Kidney (tissue), 14 donors: ENCODE data around the gene RPL36. TPM values are rescaled to one million over a fixed set of nuclear protein-coding genes. Genes with fewer than 3 reads are reported as not detected.
A peak's percentile ranks its signal among the peaks of the same experiment; 100 is the strongest.

Experiments
- DNase-seq, 5 donors: peaks; one replicate each; pipeline ENCODE4 v3.0.0-alpha.2; 2013 to 2020
- FAIRE-seq: peaks from 2 replicates; lab custom pipeline; 2012; peaks lifted over from hg19 to GRCh38; lab: Jason Lieb, UNC
- H3K27ac ChIP-seq, 2 donors: one replicate each; pipeline ENCODE4 v1.7.0; 2013; ENCODE audit warnings: low read depth in 2 of 2, low read length in 2 of 2, inconsistent platforms in 1 of 2
- H3K27me3 ChIP-seq: one replicate; pipeline ENCODE4 v1.7.1; 2013; ENCODE audit warnings: low read length, inconsistent platforms; ENCODE audit not compliant: control insufficient read depth, insufficient read depth
- H3K36me3 ChIP-seq, 3 donors: one replicate each; pipeline versions ENCODE4 v1.7.0 to v1.7.1; 2013; ENCODE audit warnings: low read length in 3 of 3, control low read depth in 1 of 3, inconsistent platforms in 1 of 3; ENCODE audit not compliant: insufficient read depth in 3 of 3, control insufficient read depth in 2 of 3
- H3K4me1 ChIP-seq, 3 donors: one replicate each; pipeline versions ENCODE4 v1.7.0 to v1.7.1; 2013; ENCODE audit warnings: low read length in 3 of 3, inconsistent platforms in 1 of 3, low read depth in 1 of 3; ENCODE audit not compliant: control insufficient read depth in 2 of 3, insufficient read depth in 2 of 3
- H3K4me3 ChIP-seq, 3 donors: one replicate each; pipeline versions ENCODE4 v1.7.0 to v1.8.1; 2013; ENCODE audit warnings: low read length in 3 of 3, control low read depth in 1 of 3, inconsistent platforms in 1 of 3
- H3K9ac ChIP-seq, 3 donors: one replicate each; pipeline versions ENCODE4 v1.7.0 to v1.7.1; 2013; ENCODE audit warnings: low read length in 3 of 3, control low read depth in 1 of 3, inconsistent platforms in 1 of 3
- H3K9me3 ChIP-seq, 3 donors: one replicate each; pipeline versions ENCODE4 v1.7.0 to v1.7.1; 2013; ENCODE audit warnings: low read length in 3 of 3, control low read depth in 1 of 3, inconsistent platforms in 1 of 3; ENCODE audit not compliant: control insufficient read depth in 2 of 3, insufficient read depth in 1 of 3
- CTCF ChIP-seq: IDR thresholded peaks from 3 replicates; pipeline ENCODE4 v1.5.1; 2012; ENCODE audit warnings: mild to moderate bottlenecking, moderate library complexity, borderline replicate concordance; ENCODE audit not compliant: insufficient read depth; ENCODE audit errors: extremely low read depth
- intact Hi-C: fragments of 100-400 bp; cut with DNase I; formaldehyde crosslinking; loops from one replicate; pipeline ENCODE4 v1.11.1; 2022
- polyA plus RNA-seq: library from polyadenylated mRNA; stranded (reverse); fragments of 350-450 nt; fragmentation: Illumina TruSeq; extraction: RNeasy Lipid Tissue Mini Kit (QIAGEN cat#74804); gene quantifications from one replicate; pipeline ENCODE4 v1.2.3, GENCODE V29; 2014; ENCODE audit warnings: low read depth, low replicate concordance; ENCODE audit not compliant: insufficient read depth
- total RNA-seq: library from RNA; stranded (reverse); fragmentation: NEBNext Ultra II Directional; extraction: Animal tissue kit (Norgen Biotek cat#: 25700); gene quantifications from one replicate; pipeline ENCODE4 v1.2.1, GENCODE V29; 2021
- donor health status: control.
- donor health status: control.
- donor health status: control.
- donor health status: control.
- donor health status: control.
- donor health status: DM: yes; HTN: yes; CAD: no.
- donor health status: Normal renal cell carcinoma (clear cell type).

The RPL36 gene
- total and polyA plus RNA-seq, 2 donors from 2014 or later = 564 to 1,593 TPM

DNA sequence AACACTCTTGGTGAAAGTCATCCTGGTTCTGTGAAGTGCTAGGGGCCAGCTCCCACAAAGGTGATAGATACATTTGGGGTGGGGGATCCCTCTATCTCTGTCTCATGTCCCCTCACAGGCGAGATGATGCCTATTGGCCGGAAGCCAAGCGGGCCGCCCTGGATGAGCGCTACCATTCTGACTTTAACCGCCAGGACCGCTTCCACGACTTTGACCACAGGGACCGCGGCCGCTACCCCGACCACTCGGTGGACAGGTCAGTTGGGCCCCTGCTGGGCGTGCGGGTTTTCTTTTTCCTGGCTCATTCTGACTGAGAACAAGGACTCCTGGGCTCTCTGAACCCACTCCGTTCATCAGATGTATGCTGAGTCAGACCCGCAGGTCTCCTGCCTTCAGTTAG lies 26.2 kb upstream of the RPL36 start:
- intact Hi-C loops = no loop called here

GRCh38 chr19:5664515-5664914 lies 25.6 kb upstream of the RPL36 start:
- no peak overlapping the region for H3K4me3 ChIP-seq
- intact Hi-C loops = no loop called here
- no peak for TF ChIP-seq CTCF
- H3K27me3 ChIP-seq = no peaks in the 10 kb centered on the region
- H3K4me1 ChIP-seq = peaks cover 0 to 6% (median 6%) of the 10 kb centered on the region in 3 donors
- no peak for FAIRE-seq
- no peak overlapping the region for H3K9ac ChIP-seq
- DNase-seq = peak in 1 of 5 donors; percentile 25
- H3K9me3 ChIP-seq = no peaks in the 10 kb centered on the region
- peaks cover 14 to 74% (median 59%) of the 10 kb centered on the region in 3 donors for H3K36me3 ChIP-seq
- H3K27ac ChIP-seq = no peak overlapping the region

More for the DNA sequence above, 26.2 kb upstream of the RPL36 start:
- peaks cover 14 to 68% (median 53%) of the 10 kb centered on the region in 3 donors for H3K36me3 ChIP-seq
- peaks cover 0 to 6% (median 6%) of the 10 kb centered on the region in 3 donors for H3K4me1 ChIP-seq
- H3K4me3 ChIP-seq = no peak overlapping the region
- FAIRE-seq (no peak), DNase-seq (peak in 1 of 5 donors; percentile 69)
- no peak overlapping the region for H3K9ac ChIP-seq
- TF ChIP-seq CTCF = no peak
- H3K27ac ChIP-seq = no peak overlapping the region
- no peaks in the 10 kb centered on the region for H3K9me3 ChIP-seq
- H3K27me3 ChIP-seq = no peaks in the 10 kb centered on the region

GRCh38 chr19:5665781-5666513 lies 24.1 kb upstream of the RPL36 start:
- no peak for TF ChIP-seq CTCF
- H3K27me3 ChIP-seq = no peaks in the 10 kb centered on the region
- H3K9ac ChIP-seq = no peak overlapping the region
- no peaks in the 10 kb centered on the region for H3K9me3 ChIP-seq
- intact Hi-C loops = no loop called here
- no peak for FAIRE-seq
- DNase-seq = peak in 3 of 5 donors; percentile 26 to 53 (median 49)
- H3K36me3 ChIP-seq = peaks cover 14 to 70% (median 55%) of the 10 kb centered on the region in 3 donors
- no peak overlapping the region for H3K4me3 ChIP-seq
- H3K27ac ChIP-seq = peak overlapping the region in 1 of 2 donors; percentile 28
- peaks cover 0 to 6% (median 6%) of the 10 kb centered on the region in 3 donors for H3K4me1 ChIP-seq
